Measurements from ENCODE around the gene MYH1. TPM values are rescaled to one million over a fixed set of nuclear protein-coding genes. Genes with fewer than 3 reads are reported as not detected.

Gene MYH1
- total and polyA plus RNA-seq, 9 of the 15 experiments (the other 6 are each of a cell fraction or from before 2014, with no cell fraction given) = not detected

GRCh38 chr17:10516065-10516464, 2.3 kb downstream of the MYH1 start (continued):
- no peak for TF ChIP-seq AFF1 (IDR thresholded peaks at IDR 0.05; ENCODE audit: low read depth in 1 of 2, partially characterized antibody in 2 of 2)
- TF ChIP-seq NFYB (IDR thresholded peaks at IDR 0.05; ENCODE audit: extremely low read depth, insufficient read length) = no peak
- no peak for TF ChIP-seq FOS (IDR thresholded peaks at IDR 0.05; ENCODE audit: extremely low read depth, insufficient read length)
- TF ChIP-seq NR2C1 (IDR thresholded peaks at IDR 0.05) = no peak
- TF ChIP-seq NR2C1 (tag; IDR thresholded peaks at IDR 0.05) = no peak
- TF ChIP-seq ZBTB8A (IDR thresholded peaks at IDR 0.05; ENCODE audit: partially characterized antibody) = no peak
- TF ChIP-seq TAL1 (IDR thresholded peaks at IDR 0.05) = no peak
- no peak for TF ChIP-seq ARID4B (CRISPR knock-in tag; IDR thresholded peaks at IDR 0.05)
- TF ChIP-seq CLOCK (CRISPR knock-in tag; IDR thresholded peaks at IDR 0.05; ENCODE audit: borderline replicate concordance) = no peak
- peak; percentile 46; the same call in 1 of the 2 replicates for TF ChIP-seq FOSL1 (tag; conservative IDR thresholded peaks at IDR 0.05)
